Uterus (tissue), 4 donors: ENCODE results near the gene ALG2. TPM values are rescaled to one million over a fixed set of nuclear protein-coding genes. Genes with fewer than 3 reads are reported as not detected.

Experiments used
- DNase-seq, 2 donors: peaks; one replicate each; pipeline ENCODE4 v3.0.0-alpha.2; 2019 to 2020
- H3K27ac ChIP-seq, 2 donors: fragments of 200-600 bp; sonication (generic); 1 replicate in 1 of 2; 2 replicates in 1 of 2; pipeline ENCODE4 v1.5.1; 2016 to 2018
- H3K27me3 ChIP-seq, 2 donors: fragments of 200-600 bp; sonication (generic); one replicate each; pipeline ENCODE4 v1.5.1; 2018 to 2019; ENCODE audit warnings: control low read depth in 1 of 2
- H3K36me3 ChIP-seq, 2 donors: fragments of 200-600 bp; sonication (generic); one replicate each; pipeline ENCODE4 v1.5.1; 2019; ENCODE audit warnings: control low read depth in 1 of 2
- H3K4me1 ChIP-seq, 2 donors: fragments of 200-600 bp; sonication (generic); one replicate each; pipeline ENCODE4 v1.5.1; 2018 to 2019; ENCODE audit warnings: control low read depth in 1 of 2
- H3K4me3 ChIP-seq, 2 donors: fragments of 200-600 bp; sonication (generic); 1 replicate in 1 of 2; 2 replicates in 1 of 2; pipeline ENCODE4 v1.5.1; 2018 to 2019; ENCODE audit warnings: mild to moderate bottlenecking in 1 of 2
- H3K9me3 ChIP-seq, 2 donors: fragments of 200-600 bp; sonication (generic); one replicate each; pipeline ENCODE4 v1.5.1; 2019; ENCODE audit warnings: control low read depth in 1 of 2
- CTCF ChIP-seq, 4 experiments: fragments of 200-600 bp in 2 of 4; fragments of 450-650 bp in 2 of 4; sonication (generic) in 2 of 4; IDR thresholded peaks; one replicate each; pipeline ENCODE4 v1.5.1; 2016 to 2019; ENCODE audit warnings: antibody characterized with exemption in 4 of 4, mild to moderate bottlenecking in 2 of 4, moderate library complexity in 1 of 4
- POLR2A ChIP-seq, 2 donors: fragments of 450-650 bp; IDR thresholded peaks; one replicate each; pipeline ENCODE4 v1.6.1; 2016; ENCODE audit warnings: antibody characterized with exemption in 2 of 2, mild to moderate bottlenecking in 1 of 2, moderate library complexity in 1 of 2
- intact Hi-C: fragments of 100-400 bp; cut with DNase I; formaldehyde crosslinking; loops from one replicate; pipeline ENCODE4 v1.15.1; 2023; ENCODE audit warnings: low total_unique reads
- total RNA-seq, 4 donors: library from RNA; depleted of rRNA in 3 of 4; stranded (reverse); fragments of >200 nt in 3 of 4; gene quantifications; one replicate each; pipeline versions ENCODE4 v1.1.0 to v1.2.4, GENCODE V29; 2014 to 2023
- donor health status: DM: yes; HTN: yes; CAD: no.

ALG2 gene
- total RNA-seq, 4 donors from 2014 or later: 37.6 to 62.2 (median 45.3) TPM

- no peaks in the 10 kb centered on the region for H3K27me3 ChIP-seq
- no peaks in the 10 kb centered on the region for H3K9me3 ChIP-seq
- no peaks in the 10 kb centered on the region for H3K4me1 ChIP-seq
- no peak for TF ChIP-seq POLR2A (IDR thresholded peaks at IDR 0.05)
- TF ChIP-seq CTCF (IDR thresholded peaks at IDR 0.05): no peak
- DNase-seq: no peak
- H3K36me3 ChIP-seq: no peaks in the 10 kb centered on the region
- H3K4me3 ChIP-seq: no peak overlapping the region
- intact Hi-C loops: no loop called here
- no peak overlapping the region for H3K27ac ChIP-seq
These were observed 35.8 kb downstream of the ALG2 start for GRCh38 chr9:99185934-99186333.

GRCh38 chr9:99185348-99185632 lies 36.5 kb downstream of the ALG2 start:
- no peaks in the 10 kb centered on the region for H3K27me3 ChIP-seq
- H3K4me3 ChIP-seq: no peak overlapping the region
- peak overlapping the region in 1 of 2 donors; percentile 75 for H3K27ac ChIP-seq
- intact Hi-C loops: no loop called here
- no peaks in the 10 kb centered on the region for H3K4me1 ChIP-seq
- DNase-seq: no peak
- no peak for TF ChIP-seq POLR2A (IDR thresholded peaks at IDR 0.05)
- TF ChIP-seq CTCF (IDR thresholded peaks at IDR 0.05): no peak
- no peaks in the 10 kb centered on the region for H3K9me3 ChIP-seq
- H3K36me3 ChIP-seq: no peaks in the 10 kb centered on the region

- Histone ChIP-seq H3K27ac (peak overlapping the region; percentile 62 to 75), H3K4me3 (peak overlapping the region in 1 of 2 donors; percentile 32)
- intact Hi-C loops: no loop called here
These were observed 37.0 kb downstream of the ALG2 start for GRCh38 chr9:99184475-99185347.

GRCh38 chr9:99184110-99184474 lies 37.6 kb downstream of the ALG2 start:
- Histone ChIP-seq H3K27ac (peak overlapping the region; percentile 62 to 75), H3K4me1 (no peaks in the 10 kb centered on the region), H3K27me3 (no peaks in the 10 kb centered on the region), H3K4me3 (no peak overlapping the region), H3K9me3 (no peaks in the 10 kb centered on the region), H3K36me3 (no peaks in the 10 kb centered on the region)
- peak; percentile 27 to 70 for DNase-seq
- intact Hi-C loops: no loop called here
- TF ChIP-seq CTCF (IDR thresholded peaks at IDR 0.05) (no peak), POLR2A (IDR thresholded peaks at IDR 0.05) (no peak)

More at GRCh38 chr9:99184475-99185347, 37.0 kb downstream of the ALG2 start:
- DNase-seq: peak; percentile 92
- no peaks in the 10 kb centered on the region for H3K9me3 ChIP-seq
- H3K4me1 ChIP-seq: no peaks in the 10 kb centered on the region
- H3K36me3 ChIP-seq: no peaks in the 10 kb centered on the region
- no peaks in the 10 kb centered on the region for H3K27me3 ChIP-seq
- TF ChIP-seq CTCF (IDR thresholded peaks at IDR 0.05) (peak; percentile 88 to 96 (median 90)), POLR2A (IDR thresholded peaks at IDR 0.05) (no peak)

- no peaks in the 10 kb centered on the region for H3K9me3 ChIP-seq
- no peak for DNase-seq
- TF ChIP-seq POLR2A (IDR thresholded peaks at IDR 0.05): no peak
- TF ChIP-seq CTCF (IDR thresholded peaks at IDR 0.05): no peak
- no peaks in the 10 kb centered on the region for H3K36me3 ChIP-seq
- intact Hi-C loops: no loop called here
- no peaks in the 10 kb centered on the region for H3K4me1 ChIP-seq
- no peaks in the 10 kb centered on the region for H3K27me3 ChIP-seq
- no peak overlapping the region for H3K4me3 ChIP-seq
- peak overlapping the region; percentile 62 to 75 for H3K27ac ChIP-seq
These were observed 38.1 kb downstream of the ALG2 start for GRCh38 chr9:99183616-99184015.
